Measurements from ENCODE around the gene ZBTB21. TPM values are rescaled to one million over a fixed set of nuclear protein-coding genes. Genes with fewer than 3 reads are reported as not detected.

ZBTB21 gene
- polyA plus RNA-seq, 2 of the 4 experiments (the other 2 are of a cell fraction) = 5.4 to 13.1 TPM

DNA sequence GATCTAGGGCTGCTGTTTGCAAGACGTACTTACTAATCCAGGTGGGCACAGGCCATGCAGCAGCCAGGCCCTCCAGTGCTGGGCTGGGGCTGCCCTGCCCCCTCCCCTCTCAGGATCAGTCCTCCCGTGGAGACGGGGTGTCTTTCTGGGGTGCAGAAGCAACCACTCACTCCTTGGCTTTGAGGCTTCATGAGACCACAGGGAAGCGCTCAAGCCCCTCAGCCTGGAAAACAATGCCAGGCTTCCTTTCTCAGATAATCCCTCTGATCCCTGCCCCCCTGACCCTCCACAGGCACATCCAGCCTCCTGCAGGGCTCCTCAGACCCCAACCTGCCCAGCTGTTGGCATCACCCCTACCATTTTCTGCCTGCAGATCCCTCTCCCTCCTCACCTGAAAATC, 42.5 kb downstream of the ZBTB21 start:
- H3K9me3 ChIP-seq = no peaks in the 10 kb centered on the region
- TF ChIP-seq HMGXB4 (CRISPR knock-in tag; IDR thresholded peaks at IDR 0.05; ENCODE audit: borderline replicate concordance) (no peak), EHF (CRISPR knock-in tag; IDR thresholded peaks at IDR 0.05) (no peak), SREBF2 (IDR thresholded peaks at IDR 0.05) (no peak), ZSCAN20 (CRISPR knock-in tag; IDR thresholded peaks at IDR 0.05) (no peak), MAFK (IDR thresholded peaks at IDR 0.05; ENCODE audit: partially characterized antibody) (no peak), TFCP2L1 (CRISPR knock-in tag; IDR thresholded peaks at IDR 0.05) (no peak), NFE2L2 (conservative IDR thresholded peaks at IDR 0.05; ENCODE audit: low read length) (no peak), EP300 (IDR thresholded peaks at IDR 0.05) (no peak), EHMT2 (IDR thresholded peaks at IDR 0.05; ENCODE audit: low read depth) (no peak), CBX2 (IDR thresholded peaks at IDR 0.05; ENCODE audit: borderline replicate concordance, low read depth) (no peak), ESRRA (IDR thresholded peaks at IDR 0.05; ENCODE audit: borderline replicate concordance, low read length) (no peak), RARB (CRISPR knock-in tag; IDR thresholded peaks at IDR 0.05) (no peak), RFX5 (IDR thresholded peaks at IDR 0.05) (no peak), CEBPB (IDR thresholded peaks at IDR 0.05) (no peak), CBX8 (IDR thresholded peaks at IDR 0.05) (no peak), NR3C1 (IDR thresholded peaks at IDR 0.05) (no peak)
- TF ChIP-seq, protein P1, sequence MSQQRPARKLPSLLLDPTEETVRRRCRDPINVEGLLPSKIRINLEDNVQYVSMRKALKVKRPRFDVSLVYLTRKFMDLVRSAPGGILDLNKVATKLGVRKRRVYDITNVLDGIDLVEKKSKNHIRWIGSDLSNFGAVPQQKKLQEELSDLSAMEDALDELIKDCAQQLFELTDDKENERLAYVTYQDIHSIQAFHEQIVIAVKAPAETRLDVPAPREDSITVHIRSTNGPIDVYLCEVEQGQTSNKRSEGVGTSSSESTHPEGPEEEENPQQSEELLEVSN (IDR thresholded peaks at IDR 0.05; ENCODE audit: borderline replicate concordance, low read depth) = no peak
- no peak overlapping the region for H3K27ac ChIP-seq
- POLR2A ChIA-PET = no interaction called here
- CTCF ChIA-PET = no interaction called here
- ATAC-seq = no peak
- H3K4me1 ChIP-seq = peaks cover 14% of the 10 kb centered on the region; the same call in 2 of the 3 replicates
- 96% methylated on average over 4 of the region's 4 CpGs for WGBS (ENCODE audit: missing lambda C conversion rate)
- DNase-seq (ENCODE audit: low read depth in 1 of 2, low spot score in 1 of 2) = no peak
- no peak for FAIRE-seq
- no peak overlapping the region for H3K4me3 ChIP-seq
- no peak overlapping the region for H3K4me2 ChIP-seq

DNA sequence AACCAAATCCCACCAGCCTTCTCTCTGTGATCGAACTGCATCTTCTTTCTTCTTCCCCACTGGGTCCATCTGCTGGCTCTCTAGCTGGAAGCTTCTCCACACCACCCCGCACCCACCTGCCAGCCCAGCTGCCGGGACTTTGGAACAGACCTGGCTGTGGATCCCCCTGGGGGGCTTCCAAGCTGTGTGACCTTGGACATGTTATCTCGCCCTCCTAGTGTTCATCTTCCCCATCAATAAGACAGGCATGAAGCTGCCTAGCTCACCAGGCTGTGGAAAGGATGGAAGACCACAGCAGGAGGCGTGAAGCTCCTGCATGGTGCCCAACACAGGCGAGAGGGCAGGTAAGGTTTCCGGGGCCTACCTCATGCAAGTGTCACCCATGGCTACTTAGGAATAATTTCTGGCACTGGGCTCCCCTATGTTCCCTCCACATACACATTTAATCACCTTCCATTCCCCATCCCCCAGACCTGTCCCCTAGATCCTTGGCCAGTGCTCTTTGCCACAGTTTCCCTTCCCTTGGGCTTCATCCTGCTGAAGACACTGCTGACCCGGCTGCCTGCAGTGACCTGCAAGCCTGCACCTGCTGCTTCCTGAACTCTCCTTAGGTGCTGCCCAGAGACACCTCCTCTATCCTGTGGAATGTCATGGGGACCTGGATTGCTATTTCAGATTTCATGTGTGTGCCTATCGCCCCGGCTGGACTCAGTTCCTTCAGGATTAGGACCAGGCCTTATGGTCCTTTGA, 43.1 kb downstream of the ZBTB21 start:
- ATAC-seq (no peak), DNase-seq (ENCODE audit: low read depth in 1 of 2, low spot score in 1 of 2) (no peak), FAIRE-seq (no peak)
- CTCF ChIA-PET = interaction anchor here (0.9 to 1.5 kb wide), 3 partner anchors 9 to 150 kb away, joined by 4 to 5 read pairs (median 4); no protein-coding TSS in a partner anchor
- Histone ChIP-seq H3K4me2 (no peak overlapping the region), H3K9me3 (no peaks in the 10 kb centered on the region), H3K4me3 (no peak overlapping the region), H3K27ac (no peak overlapping the region), H3K4me1 (peaks cover 14% of the 10 kb centered on the region; the same call in 2 of the 3 replicates)
- WGBS (ENCODE audit: missing lambda C conversion rate) = 81% methylated on average over 7 of the region's 10 CpGs
- POLR2A ChIA-PET = no interaction called here
- TF ChIP-seq TP53 (CRISPR knock-in tag; IDR thresholded peaks at IDR 0.05) (no peak), PBX3 (IDR thresholded peaks at IDR 0.05) (no peak), CHD2 (IDR thresholded peaks at IDR 0.05; ENCODE audit: low read length, partially characterized antibody) (no peak), CBX8 (IDR thresholded peaks at IDR 0.05) (no peak), EHF (CRISPR knock-in tag; IDR thresholded peaks at IDR 0.05) (no peak), MYC (IDR thresholded peaks at IDR 0.05; ENCODE audit: borderline replicate concordance, low read length) (no peak), REST (IDR thresholded peaks at IDR 0.05) (no peak), HMGXB4 (CRISPR knock-in tag; IDR thresholded peaks at IDR 0.05; ENCODE audit: borderline replicate concordance) (no peak)
- TF ChIP-seq, protein P2, sequence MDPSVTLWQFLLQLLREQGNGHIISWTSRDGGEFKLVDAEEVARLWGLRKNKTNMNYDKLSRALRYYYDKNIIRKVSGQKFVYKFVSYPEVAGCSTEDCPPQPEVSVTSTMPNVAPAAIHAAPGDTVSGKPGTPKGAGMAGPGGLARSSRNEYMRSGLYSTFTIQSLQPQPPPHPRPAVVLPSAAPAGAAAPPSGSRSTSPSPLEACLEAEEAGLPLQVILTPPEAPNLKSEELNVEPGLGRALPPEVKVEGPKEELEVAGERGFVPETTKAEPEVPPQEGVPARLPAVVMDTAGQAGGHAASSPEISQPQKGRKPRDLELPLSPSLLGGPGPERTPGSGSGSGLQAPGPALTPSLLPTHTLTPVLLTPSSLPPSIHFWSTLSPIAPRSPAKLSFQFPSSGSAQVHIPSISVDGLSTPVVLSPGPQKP (IDR thresholded peaks at IDR 0.05; ENCODE audit: low read depth, low read length) = no peak
- TF ChIP-seq, protein P3, sequence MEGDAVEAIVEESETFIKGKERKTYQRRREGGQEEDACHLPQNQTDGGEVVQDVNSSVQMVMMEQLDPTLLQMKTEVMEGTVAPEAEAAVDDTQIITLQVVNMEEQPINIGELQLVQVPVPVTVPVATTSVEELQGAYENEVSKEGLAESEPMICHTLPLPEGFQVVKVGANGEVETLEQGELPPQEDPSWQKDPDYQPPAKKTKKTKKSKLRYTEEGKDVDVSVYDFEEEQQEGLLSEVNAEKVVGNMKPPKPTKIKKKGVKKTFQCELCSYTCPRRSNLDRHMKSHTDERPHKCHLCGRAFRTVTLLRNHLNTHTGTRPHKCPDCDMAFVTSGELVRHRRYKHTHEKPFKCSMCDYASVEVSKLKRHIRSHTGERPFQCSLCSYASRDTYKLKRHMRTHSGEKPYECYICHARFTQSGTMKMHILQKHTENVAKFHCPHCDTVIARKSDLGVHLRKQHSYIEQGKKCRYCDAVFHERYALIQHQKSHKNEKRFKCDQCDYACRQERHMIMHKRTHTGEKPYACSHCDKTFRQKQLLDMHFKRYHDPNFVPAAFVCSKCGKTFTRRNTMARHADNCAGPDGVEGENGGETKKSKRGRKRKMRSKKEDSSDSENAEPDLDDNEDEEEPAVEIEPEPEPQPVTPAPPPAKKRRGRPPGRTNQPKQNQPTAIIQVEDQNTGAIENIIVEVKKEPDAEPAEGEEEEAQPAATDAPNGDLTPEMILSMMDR (IDR thresholded peaks at IDR 0.05) = no peak

All from A549 (cell line).